Brain microvascular endothelial cell (primary cell): ENCODE data around the gene STAM.

Experiments used
- DNase-seq: peaks from one replicate; pipeline ENCODE4 v3.0.0-alpha.2; 2020
- H3K27ac ChIP-seq: fragments of 250-450 bp; sonication (Bioruptor Pico); 2 replicates; pipeline ENCODE4 v1.5.1; 2020; ENCODE audit warnings: mild to moderate bottlenecking, moderate library complexity
- H3K27me3 ChIP-seq: fragments of 250-450 bp; sonication (Bioruptor Pico); replicated peaks from 2 replicates; pipeline ENCODE4 v1.5.1; 2020; ENCODE audit warnings: mild to moderate bottlenecking
- H3K36me3 ChIP-seq: fragments of 250-450 bp; sonication (Bioruptor Pico); replicated peaks from 2 replicates; pipeline ENCODE4 v1.5.1; 2020; ENCODE audit warnings: mild to moderate bottlenecking
- H3K4me3 ChIP-seq: 2 replicates; pipeline ENCODE4 v1.5.1; 2011; ENCODE audit warnings: low read depth, mild to moderate bottlenecking, control low read depth, low read length, moderate library complexity
- CTCF ChIP-seq: IDR thresholded peaks from 2 replicates; pipeline ENCODE4 v1.5.1; 2011; ENCODE audit warnings: low read depth, mild to moderate bottlenecking, moderate library complexity, low read length, control low read depth, inconsistent platforms; ENCODE audit errors: missing control alignments
- in situ Hi-C: cut with HindIII; loops from 2 replicates; pipeline ENCODE4 v1.10.0; 2017; ENCODE audit warnings: low sequenced_read_pairs, low pct_ligation_motif_present

Gene STAM

GRCh38 chr10:17751781-17752445 is 108.0 kb downstream of the STAM start, which contains the start of gene TMEM236:
TSS of gene TMEM236 (plus strand) at chr10:17752201. CDS start at chr10:17752296, 95 bp downstream.
- Histone ChIP-seq H3K27ac (no peak within 1 kb of the TSS), H3K36me3 (no peaks in the 10 kb centered on the region), H3K4me3 (no peak within 1 kb of the TSS), H3K27me3 (no peaks in the 10 kb centered on the region)
- TF ChIP-seq CTCF, result no peak
- DNase-seq, result no peak
- in situ Hi-C loops, result no loop called here

GRCh38 chr10:17756557-17757217 is 112.7 kb downstream of the STAM start:
- in situ Hi-C loops, result no loop called here
- Histone ChIP-seq H3K27ac (no peak overlapping the region), H3K27me3 (no peaks in the 10 kb centered on the region), H3K36me3 (no peaks in the 10 kb centered on the region), H3K4me3 (no peak overlapping the region)
- no peak for TF ChIP-seq CTCF
- DNase-seq, result peak; percentile 17

- no peaks in the 10 kb centered on the region for H3K27me3 ChIP-seq
- DNase-seq, result no peak
- in situ Hi-C loops, result no loop called here
Measured at GRCh38 chr10:17758200-17758599, 114.2 kb downstream of the STAM start.

GRCh38 chr10:17758896-17759295 is 114.9 kb downstream of the STAM start:
- in situ Hi-C loops, result no loop called here
- TF ChIP-seq CTCF, result no peak
- Histone ChIP-seq H3K36me3 (no peaks in the 10 kb centered on the region), H3K27ac (no peak overlapping the region), H3K4me3 (no peak overlapping the region), H3K27me3 (no peaks in the 10 kb centered on the region)
- DNase-seq, result no peak

More at GRCh38 chr10:17758200-17758599, 114.2 kb downstream of the STAM start:
- H3K27ac ChIP-seq, result no peak overlapping the region
- no peaks in the 10 kb centered on the region for H3K36me3 ChIP-seq
- H3K4me3 ChIP-seq, result no peak overlapping the region
- TF ChIP-seq CTCF, result no peak

- TF ChIP-seq CTCF, result no peak
- in situ Hi-C loops, result no loop called here
- no peak overlapping the region for H3K27ac ChIP-seq
- no peaks in the 10 kb centered on the region for H3K36me3 ChIP-seq
- no peak for DNase-seq
- H3K27me3 ChIP-seq, result no peaks in the 10 kb centered on the region
- no peak overlapping the region for H3K4me3 ChIP-seq
Measured at GRCh38 chr10:17764142-17764541, 120.2 kb downstream of the STAM start.
